DMS53 (cell line): Measurements from ENCODE around the gene PANX2.
"Not testable (repeated sequence)": the region's sequence is repeated elsewhere in the genome, so short reads cannot be mapped to it uniquely, and the experiment has no call there.

Source experiments
- DNase-seq: peaks from one replicate; lab custom pipeline; 2025; lab: John Stamatoyannopoulos, UW

Gene PANX2

GRCh38 chr22:50170453-50171318 lies at the start of gene PANX2:
Gene PANX2, plus strand, starts transcription at chr22:50170731. Its CDS starts 0 bp downstream, at chr22:50170731.
- DNase-seq: peak; percentile 62

- no peak for DNase-seq
Observed at GRCh38 chr22:50121202-50121740, 49.3 kb upstream of the PANX2 start.

GRCh38 chr22:50123119-50123518 lies 47.4 kb upstream of the PANX2 start:
- DNase-seq: no peak

GRCh38 chr22:50125029-50125428 lies 45.5 kb upstream of the PANX2 start:
- no peak for DNase-seq

DNA sequence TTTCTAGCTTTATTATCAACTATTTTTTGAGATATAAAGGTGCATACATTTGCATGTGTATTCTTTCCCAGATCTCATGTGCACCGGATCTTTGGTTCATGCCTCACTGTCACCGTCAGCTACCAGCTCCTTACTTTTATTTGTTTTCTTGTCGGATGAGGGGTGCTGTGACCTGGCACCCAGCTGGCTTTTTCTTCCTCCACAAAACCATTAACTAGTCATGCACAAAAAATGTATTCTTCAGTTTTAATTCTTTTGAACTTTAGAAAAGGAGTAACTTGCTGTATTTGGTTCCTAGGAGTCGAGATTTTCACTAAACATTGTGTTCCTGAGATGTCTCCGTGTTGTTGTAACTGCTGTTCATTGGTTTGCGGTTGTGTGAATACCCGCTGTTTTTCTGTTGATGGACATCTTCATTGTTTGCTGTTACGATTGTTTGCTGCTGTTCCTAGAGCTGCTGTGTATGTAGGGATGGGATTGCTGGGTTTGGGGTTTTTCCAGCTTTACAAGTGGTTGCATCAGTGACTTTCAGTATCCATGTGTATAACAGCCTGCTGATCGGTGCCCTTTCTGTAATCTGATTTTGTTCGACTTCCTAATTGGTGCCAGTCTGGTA lies 41.3 kb upstream of the PANX2 start:
- no peak for DNase-seq

GRCh38 chr22:50131894-50132293 lies 38.6 kb upstream of the PANX2 start:
- DNase-seq: no peak

GRCh38 chr22:50134481-50134880 lies 36.0 kb upstream of the PANX2 start:
- DNase-seq: no peak

- DNase-seq: no peak
Observed at GRCh38 chr22:50136581-50137015, 33.9 kb upstream of the PANX2 start.

GRCh38 chr22:50137277-50137676 lies 33.3 kb upstream of the PANX2 start:
- not testable (repeated sequence) for DNase-seq

- DNase-seq: no peak
Observed at GRCh38 chr22:50138041-50138440, 32.5 kb upstream of the PANX2 start.

DNA sequence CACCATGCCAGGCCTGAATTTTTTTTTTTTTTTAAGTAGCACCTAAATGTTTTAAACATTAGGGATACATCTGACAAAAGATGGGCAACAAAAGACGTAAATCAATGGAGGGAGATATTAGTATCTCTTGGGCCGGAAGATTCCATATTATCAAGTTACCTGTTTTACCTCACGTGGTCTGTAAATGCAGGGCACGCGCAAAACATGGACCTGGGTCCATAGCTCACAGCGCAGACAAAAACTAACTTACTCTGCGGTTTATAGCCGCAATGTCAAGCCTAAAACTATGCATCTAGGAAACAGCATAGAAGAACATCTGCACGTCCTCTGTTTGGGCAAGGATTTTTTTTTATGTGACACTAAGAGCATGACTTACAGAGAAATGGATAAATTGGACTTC lies 31.5 kb upstream of the PANX2 start:
- DNase-seq: no peak

GRCh38 chr22:50139843-50140415 lies 30.6 kb upstream of the PANX2 start:
- DNase-seq: peak; percentile 95

- DNase-seq: peak; percentile 50
Observed at GRCh38 chr22:50140615-50141014, 29.9 kb upstream of the PANX2 start.

DNA sequence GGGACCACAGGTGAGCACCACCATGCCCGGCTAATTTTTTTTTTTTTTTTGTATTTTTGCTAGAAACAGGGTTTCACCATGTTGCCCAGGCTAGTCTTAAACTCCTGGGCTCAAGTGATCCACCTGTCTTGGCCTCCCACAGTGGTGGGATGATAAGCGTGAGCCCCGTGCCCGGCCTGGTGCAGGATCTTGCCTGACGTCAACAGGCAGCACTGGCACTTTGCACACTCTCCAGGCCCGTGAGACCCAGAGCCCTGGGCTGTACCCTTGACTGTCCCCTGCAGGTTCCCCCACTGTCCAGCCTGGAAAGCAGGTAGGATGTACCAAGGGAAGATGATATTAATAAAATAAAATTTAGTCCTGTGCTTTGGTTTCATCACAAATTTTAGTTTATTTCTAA lies 29.1 kb upstream of the PANX2 start:
- peak; percentile 74 for DNase-seq

DNA sequence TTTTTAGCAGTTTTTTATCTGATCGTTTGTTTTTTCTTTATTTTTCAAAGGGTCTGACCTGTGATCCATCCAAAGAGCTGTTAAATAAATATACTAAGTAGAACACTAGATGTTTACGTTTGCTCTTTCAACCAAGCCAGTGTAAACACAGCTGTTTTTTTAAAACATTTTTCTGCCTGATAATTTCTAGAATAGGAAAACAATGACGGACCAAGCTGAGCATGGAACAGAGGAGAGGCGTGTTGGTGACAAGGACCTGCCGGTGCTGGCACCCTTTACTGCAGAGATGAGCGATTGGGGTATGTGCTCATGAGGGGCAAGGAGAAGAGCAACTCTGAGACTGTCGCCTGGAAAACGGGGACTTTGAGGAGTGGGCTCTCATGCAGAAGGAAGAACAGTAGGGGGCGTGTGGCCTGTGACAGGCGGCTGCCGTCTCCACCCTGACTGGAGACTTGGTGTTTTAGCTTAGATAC lies 28.6 kb upstream of the PANX2 start:
- peak; percentile 88 for DNase-seq

- DNase-seq: no peak
Observed at GRCh38 chr22:50143096-50143495, 27.4 kb upstream of the PANX2 start.

DNA sequence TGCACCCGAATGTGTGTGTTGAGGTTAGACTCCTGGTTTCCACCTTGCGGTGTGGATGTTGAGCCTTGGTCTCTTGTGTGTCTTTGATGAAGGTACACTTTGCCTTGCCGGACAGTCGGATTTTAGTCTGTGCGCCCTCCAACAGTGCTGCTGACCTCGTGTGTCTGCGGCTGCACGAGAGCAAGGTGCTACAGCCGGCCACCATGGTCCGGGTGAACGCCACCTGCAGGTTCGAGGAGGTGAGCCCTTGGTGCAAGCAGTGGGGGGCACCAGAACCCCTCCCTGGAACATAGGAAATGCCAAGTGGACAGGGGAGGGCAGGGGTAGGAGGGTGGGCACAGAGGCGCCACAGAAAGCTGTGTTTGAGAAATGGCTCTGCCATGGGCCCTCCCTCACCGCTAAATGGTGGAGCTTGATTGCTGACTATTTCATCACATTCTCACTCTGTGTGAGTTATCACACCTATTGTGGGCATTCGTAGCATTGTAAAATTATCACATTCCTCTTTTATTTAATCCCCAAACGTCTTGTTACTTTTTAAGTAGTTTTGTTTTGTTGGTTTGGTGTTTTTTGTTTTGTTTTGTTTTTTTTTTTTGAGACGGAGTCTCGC lies 26.4 kb upstream of the PANX2 start:
- DNase-seq: no peak

DNA sequence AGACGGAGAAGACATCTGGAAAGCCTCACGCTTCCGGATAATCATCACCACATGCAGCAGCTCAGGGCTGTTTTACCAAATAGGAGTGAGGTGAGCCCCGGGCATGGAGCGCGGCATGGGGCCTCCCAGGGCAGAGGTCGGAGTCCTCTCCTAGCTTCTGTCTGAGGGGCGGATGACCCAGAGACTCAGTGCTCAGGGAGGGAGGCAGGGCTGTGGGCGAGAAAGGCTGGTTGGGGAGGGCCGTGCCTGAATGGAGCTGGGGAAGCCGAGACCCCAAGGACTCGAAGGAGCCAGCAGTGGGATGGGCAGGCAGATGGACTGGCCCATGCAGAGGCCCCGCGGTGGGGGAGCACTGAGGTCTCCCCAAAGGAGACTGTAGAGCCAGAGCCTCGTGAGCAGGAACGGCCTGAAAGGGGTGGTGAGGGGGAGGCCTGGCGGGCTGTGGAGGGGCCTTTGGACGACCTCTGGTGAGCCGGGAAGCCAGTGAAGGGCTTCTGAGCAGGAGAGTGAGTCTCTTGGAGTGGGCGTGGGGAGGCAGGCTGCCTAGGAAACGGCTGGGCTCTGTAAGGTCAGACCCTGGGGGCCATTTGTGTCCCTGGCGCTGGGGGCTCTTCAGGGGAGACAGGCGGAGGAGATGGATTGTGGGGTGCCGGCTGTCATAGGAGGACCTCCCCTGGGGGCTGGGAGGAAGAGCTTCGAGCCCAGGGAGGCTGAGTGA lies 24.7 kb upstream of the PANX2 start:
- no peak for DNase-seq

DNA sequence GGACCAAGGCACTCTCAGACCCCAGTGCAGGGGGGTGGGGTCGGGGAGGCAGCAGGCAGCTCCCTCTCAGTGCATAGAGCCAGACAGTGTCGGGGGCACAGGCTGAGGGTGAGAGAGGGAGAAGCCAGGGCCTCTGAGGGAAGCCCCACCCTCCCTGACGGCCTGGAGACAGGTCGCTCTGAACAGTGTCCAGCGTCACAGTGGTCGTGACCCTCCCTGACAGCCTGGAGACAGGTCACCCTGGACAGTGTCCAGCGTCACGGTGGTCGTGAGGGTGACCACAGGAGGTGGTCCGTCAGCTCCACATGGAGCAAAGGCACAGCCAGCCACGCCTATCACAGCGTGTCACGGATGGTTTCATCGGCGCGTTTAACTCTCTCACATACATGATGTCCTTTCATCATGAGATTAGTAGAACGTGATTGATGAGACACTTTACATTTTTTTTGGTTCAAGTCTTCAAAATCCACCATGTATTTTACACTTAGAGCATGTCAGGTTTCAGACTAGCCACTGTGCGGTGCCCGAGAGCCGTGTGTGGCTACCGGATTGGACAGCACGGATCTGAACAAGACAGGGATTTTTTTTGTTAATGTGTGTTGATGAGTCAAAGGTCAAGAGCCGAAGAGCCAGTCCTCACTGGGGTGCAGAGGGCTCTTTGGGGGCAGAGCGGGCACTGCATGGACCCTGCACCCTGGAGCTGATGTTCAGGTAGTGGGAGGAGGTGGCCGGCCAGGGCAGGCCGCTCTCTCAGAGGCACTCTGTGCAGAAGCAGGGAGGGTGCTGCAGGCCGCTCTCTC lies 23.9 kb upstream of the PANX2 start:
- peak; percentile 87 for DNase-seq

DNA sequence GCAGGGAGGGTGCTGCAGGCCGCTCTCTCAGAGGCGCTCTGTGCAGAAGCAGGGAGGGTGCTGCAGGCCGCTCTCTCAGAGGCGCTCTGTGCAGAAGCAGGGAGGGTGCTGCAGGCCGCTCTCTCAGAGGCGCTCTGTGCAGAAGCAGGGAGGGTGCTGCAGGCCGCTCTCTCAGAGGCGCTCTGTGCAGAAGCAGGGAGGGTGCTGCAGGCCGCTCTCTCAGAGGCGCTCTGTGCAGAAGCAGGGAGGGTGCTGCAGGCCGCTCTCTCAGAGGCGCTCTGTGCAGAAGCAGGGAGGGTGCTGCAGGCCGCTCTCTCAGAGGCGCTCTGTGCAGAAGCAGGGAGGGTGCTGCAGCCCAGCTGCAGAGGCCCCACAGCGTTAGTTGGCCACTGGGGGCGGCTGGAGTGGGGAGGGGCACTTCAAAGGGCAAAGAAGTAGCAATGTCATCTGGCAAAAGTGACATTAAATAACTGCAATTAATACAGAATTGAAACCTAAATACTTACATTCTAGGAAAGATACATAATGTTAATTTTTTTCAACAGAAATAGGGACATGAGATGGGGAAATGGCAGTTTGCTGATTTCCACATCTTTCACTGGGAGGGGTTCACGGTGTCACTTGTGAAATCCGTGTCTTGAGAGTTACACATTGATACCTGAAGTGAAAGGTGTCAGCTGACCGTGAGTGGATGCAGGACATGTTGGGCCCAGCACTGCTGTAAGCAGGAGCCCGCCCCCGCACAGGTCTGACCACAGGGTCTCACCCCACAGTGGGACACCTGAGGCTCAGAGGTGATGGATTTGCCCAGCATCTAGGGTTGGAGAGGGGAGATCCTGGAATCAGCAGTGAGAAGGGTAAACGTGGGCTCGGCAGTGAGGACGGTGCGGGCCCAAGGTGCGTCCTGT lies 23.0 kb upstream of the PANX2 start:
- not testable (repeated sequence) for DNase-seq
